ENCODE data around the gene RAP2A. TPM values are rescaled to one million over a fixed set of nuclear protein-coding genes. Genes with fewer than 3 reads are reported as not detected.

Gene RAP2A
- total RNA-seq, 2 donors from 2014 or later, result 31.0 to 39.4 TPM

GRCh38 chr13:97498419-97498818 is 64.5 kb downstream of the RAP2A start:
- Histone ChIP-seq H3K27ac (no peak overlapping the region), H3K4me3 (no peak overlapping the region), H3K36me3 (no peaks in the 10 kb centered on the region), H3K27me3 (replicated peaks; ENCODE audit: insufficient read depth) (no peaks in the 10 kb centered on the region), H3K4me1 (ENCODE audit: control insufficient read depth in 1 of 2, low read depth in 2 of 2) (peaks cover 0 to 10% of the 10 kb centered on the region in 2 donors), H3K9me3 (no peaks in the 10 kb centered on the region)
- DNase-seq (ENCODE audit: low spot score) (no peak), ATAC-seq (ENCODE audit: insufficient number of reproducible peaks, low FRiP score, low read depth) (no peak)
- TF ChIP-seq CTCF (IDR thresholded peaks at IDR 0.05), result no peak

- no peak for DNase-seq (ENCODE audit: low spot score)
- Histone ChIP-seq H3K27ac (no peak overlapping the region), H3K4me1 (ENCODE audit: control insufficient read depth in 1 of 2, low read depth in 2 of 2) (peaks cover 0 to 10% of the 10 kb centered on the region in 2 donors), H3K36me3 (no peaks in the 10 kb centered on the region), H3K27me3 (replicated peaks; ENCODE audit: insufficient read depth) (no peaks in the 10 kb centered on the region), H3K4me3 (no peak overlapping the region), H3K9me3 (no peaks in the 10 kb centered on the region)
- ATAC-seq (ENCODE audit: insufficient number of reproducible peaks, low FRiP score, low read depth), result no peak
- no peak for TF ChIP-seq CTCF (IDR thresholded peaks at IDR 0.05)
Measured at GRCh38 chr13:97499181-97499580, 65.2 kb downstream of the RAP2A start.

- peaks cover 0 to 10% of the 10 kb centered on the region in 2 donors for H3K4me1 ChIP-seq (ENCODE audit: control insufficient read depth in 1 of 2, low read depth in 2 of 2)
- H3K27me3 ChIP-seq (replicated peaks; ENCODE audit: insufficient read depth), result no peaks in the 10 kb centered on the region
- ATAC-seq (ENCODE audit: insufficient number of reproducible peaks, low FRiP score, low read depth), result no peak
- DNase-seq (ENCODE audit: low spot score), result no peak
- no peak for TF ChIP-seq CTCF (IDR thresholded peaks at IDR 0.05)
- H3K4me3 ChIP-seq, result no peak overlapping the region
- H3K36me3 ChIP-seq, result no peaks in the 10 kb centered on the region
- no peaks in the 10 kb centered on the region for H3K9me3 ChIP-seq
- no peak overlapping the region for H3K27ac ChIP-seq
Measured at GRCh38 chr13:97502181-97502580, 68.2 kb downstream of the RAP2A start.

GRCh38 chr13:97502706-97503105 is 68.7 kb downstream of the RAP2A start:
- H3K4me3 ChIP-seq, result no peak overlapping the region
- H3K4me1 ChIP-seq (ENCODE audit: control insufficient read depth in 1 of 2, low read depth in 2 of 2), result peaks cover 0 to 10% of the 10 kb centered on the region in 2 donors
- DNase-seq (ENCODE audit: low spot score) (no peak), ATAC-seq (ENCODE audit: insufficient number of reproducible peaks, low FRiP score, low read depth) (no peak)
- no peaks in the 10 kb centered on the region for H3K27me3 ChIP-seq (replicated peaks; ENCODE audit: insufficient read depth)
- no peak for TF ChIP-seq CTCF (IDR thresholded peaks at IDR 0.05)
- H3K27ac ChIP-seq, result no peak overlapping the region
- no peaks in the 10 kb centered on the region for H3K9me3 ChIP-seq
- no peaks in the 10 kb centered on the region for H3K36me3 ChIP-seq

- no peaks in the 10 kb centered on the region for H3K9me3 ChIP-seq
- H3K4me3 ChIP-seq, result no peak overlapping the region
- DNase-seq (ENCODE audit: low spot score), result no peak
- no peak for ATAC-seq (ENCODE audit: insufficient number of reproducible peaks, low FRiP score, low read depth)
- H3K4me1 ChIP-seq (ENCODE audit: control insufficient read depth in 1 of 2, low read depth in 2 of 2), result peaks cover 0 to 10% of the 10 kb centered on the region in 2 donors
- no peak overlapping the region for H3K27ac ChIP-seq
- no peaks in the 10 kb centered on the region for H3K27me3 ChIP-seq (replicated peaks; ENCODE audit: insufficient read depth)
- no peak for TF ChIP-seq CTCF (IDR thresholded peaks at IDR 0.05)
- H3K36me3 ChIP-seq, result no peaks in the 10 kb centered on the region
Measured at GRCh38 chr13:97505017-97505416, 71.0 kb downstream of the RAP2A start.

Measured in thoracic aorta (tissue), 2 donors.